Globus pallidus (tissue), 1 donor: ENCODE measurements around the gene POLR3G.
A peak's percentile ranks its signal among the peaks of the same experiment; 100 is the strongest.

ENCODE experiments used
- DNase-seq: peaks from one replicate; pipeline ENCODE4 v3.0.0-alpha.2; 2015; ENCODE audit warnings: low spot score

Gene POLR3G

DNA sequence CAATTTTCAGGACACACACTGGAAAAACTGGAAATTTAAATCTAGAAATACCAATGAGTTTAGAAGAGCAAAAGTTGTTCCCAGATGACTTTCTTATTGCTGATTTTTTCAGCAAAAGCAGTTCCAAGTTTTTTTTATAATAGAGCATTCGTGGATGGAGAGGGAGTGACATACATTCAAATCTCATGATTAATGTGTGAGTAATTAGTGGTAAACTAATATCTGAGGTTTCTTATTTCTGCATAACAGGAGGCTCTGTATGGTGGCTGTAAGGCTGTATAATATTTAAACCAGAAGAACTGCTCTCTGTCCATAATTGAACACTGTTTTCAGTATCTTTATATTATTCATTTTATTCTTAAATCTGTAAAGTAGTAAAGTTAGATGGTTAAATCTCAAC is 28.9 kb downstream of the POLR3G start:
- no peak for DNase-seq

DNA sequence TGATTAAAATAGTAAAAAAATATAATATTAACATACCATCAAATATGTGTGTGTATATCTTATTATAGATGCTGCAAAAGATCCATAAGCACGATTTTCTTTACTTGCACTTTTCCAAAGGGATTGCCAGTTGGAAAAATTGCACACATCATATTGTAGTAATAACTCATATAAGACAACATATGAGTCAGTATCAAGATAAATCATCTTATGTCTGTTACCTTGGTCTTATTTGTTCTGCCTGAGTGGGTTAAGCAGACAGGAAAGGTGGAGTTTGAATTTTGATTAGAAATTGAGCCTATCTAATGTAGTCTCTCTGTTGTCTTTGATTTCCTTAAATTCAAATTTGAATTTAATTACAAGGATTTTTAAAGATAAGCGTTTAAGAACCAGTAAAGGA is 30.1 kb downstream of the POLR3G start:
- DNase-seq, result no peak

DNA sequence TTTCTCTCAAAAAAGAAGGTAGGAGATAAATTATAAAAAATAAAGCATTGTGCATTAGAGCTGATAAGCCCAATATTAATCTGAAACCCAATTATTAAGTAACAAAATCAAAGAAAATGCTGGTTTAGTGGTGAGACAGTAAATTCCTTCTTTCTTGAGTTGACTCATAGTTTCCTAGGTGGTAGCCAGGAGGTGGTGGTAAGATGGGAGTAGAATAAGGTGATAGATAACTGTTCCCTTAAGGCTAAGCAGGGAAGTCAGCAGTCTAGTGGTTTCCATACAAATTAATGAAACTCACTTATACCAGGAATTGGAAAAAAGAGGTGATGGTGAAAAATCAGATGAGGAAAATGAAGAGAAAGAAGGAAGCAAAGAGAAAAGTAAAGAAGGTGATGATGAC is 31.6 kb downstream of the POLR3G start:
- no peak for DNase-seq

DNA sequence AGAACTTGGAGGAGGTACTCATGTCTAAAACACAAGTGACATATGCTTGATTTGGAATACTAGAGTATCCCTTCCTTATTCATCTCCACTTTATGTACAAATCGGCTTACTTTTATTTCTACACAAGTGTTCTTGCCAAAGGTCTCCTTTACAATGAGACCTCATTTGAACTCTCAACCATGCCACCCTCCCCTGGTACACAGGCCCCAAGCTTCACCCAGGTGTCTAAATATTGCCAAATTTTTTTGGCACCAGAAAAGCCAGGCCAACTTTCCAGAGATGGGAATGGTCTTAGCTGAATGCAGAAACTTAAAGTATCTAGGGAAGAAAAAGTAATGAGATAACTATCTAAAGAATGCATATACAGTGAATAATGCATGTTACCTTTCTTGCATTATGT is 35.8 kb downstream of the POLR3G start:
- DNase-seq, result no peak

DNA sequence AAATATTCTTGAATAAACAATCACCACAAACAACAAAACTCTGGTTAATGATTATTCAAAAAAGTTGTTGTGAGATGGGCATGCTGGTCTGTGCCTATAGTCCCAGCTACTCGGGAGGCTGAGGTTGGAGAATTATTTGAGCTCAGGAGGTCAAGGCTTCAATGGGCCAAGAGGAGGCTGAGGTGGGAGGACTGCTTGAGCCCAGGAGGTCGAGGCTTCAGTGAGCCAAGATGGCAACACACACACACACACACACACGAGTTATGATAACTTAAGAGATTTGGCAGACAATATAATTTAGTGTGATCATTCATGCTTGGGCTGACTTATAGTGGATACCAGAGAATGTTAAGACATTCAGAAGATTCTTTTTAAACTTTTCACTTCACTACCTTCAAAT is 39.9 kb downstream of the POLR3G start:
- no peak for DNase-seq

DNA sequence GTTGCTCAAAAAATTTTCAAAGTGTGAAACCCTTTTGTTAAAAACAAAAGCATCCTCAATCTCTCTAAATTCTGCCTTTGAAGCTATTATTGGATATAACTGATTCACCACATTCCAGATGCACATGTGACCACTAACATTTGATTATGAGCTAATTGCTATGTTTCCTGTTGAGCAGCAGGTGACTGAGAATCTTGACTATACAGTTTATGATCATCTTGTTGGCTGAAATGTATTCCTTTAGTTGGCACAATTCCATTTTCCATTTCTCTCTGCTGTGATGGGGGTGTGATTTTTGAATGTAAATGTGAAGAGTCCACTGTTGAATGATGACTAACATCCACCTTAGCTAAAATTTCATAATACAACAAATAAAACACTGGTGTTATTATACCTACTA is 44.0 kb downstream of the POLR3G start:
- no peak for DNase-seq

DNA sequence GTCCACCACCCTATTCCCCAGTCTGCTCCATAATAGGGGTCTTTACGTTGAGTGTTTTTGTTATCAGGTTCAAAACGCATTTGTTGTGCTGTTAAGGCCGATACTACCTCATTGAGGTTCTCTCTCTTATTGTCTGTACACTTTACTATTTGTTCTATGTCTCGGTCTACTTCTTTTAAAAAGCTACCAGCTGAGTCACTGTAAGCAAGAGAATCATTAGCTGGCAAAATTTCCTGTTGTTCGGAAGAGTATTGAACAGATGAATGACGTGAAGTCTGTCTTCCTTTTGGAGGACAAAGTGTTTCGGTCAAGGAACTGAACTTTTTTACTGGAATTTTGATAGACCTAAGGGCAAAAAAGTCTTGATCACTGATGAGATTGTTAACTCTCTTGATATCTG is 44.4 kb downstream of the POLR3G start:
- DNase-seq, result no peak

DNA sequence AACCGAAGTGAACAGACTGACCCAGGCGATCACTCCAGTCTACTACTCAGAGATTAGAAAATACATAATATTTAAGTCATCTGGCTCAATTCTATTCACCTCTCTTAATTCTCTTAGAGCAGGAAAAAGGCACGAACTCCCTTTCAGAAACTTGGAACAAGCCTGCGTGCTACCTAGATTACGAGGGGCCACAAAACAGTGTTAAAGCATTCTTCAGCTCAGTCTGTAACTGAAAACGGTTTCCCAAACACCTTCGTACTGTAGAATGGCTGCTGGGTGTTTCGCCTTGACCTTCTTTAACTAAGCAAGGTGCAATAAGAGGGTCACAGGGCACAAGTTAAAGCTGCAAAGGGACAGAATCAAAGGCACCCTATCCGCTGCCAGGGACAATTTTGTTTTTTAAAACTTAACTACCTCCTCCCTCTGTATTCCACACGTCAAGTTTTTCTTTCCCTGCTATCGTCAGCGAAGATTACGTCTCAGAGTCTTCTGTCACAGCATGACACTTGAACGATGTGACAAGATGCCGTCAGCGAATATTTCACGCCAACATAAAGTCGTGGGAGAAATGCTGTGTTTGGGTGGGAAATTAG is 54.0 kb downstream of the POLR3G start:
- no peak for DNase-seq

DNA sequence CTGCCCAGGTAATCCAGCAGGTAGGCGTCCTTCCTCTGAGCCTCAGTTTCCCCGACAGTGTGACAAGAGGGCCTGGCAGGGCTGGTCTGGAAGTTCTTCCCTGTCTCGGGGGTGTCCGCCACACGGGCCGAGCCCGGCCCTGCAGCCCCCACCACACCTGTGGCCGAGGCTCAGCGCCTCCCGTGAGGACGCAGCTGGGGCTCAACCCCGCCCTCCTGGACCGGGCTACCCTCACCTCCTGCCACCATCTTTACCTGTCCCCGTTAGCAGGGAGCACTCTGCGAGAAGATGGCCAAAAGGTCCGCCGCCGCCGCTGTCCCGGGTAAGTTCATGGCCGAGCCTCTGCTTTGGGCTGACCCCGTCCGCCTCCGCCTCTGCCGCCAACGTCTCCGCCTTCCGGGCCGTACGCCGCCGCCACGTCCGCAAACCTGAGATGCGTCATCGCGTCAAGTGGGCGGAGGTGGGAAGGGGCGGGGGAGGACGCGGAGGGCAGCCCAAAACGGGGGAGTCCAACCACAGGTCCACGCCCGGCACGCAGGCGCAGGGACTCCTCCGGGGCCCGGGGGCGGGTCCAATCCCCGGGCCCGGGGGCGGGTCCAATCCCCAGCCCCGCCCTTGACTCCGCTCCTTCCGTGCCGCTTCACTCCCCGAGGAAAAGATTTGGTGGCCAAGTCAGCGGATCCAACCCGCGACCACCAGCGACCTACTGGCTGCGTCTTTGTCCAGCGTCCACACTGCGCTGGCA is 54.7 kb downstream of the POLR3G start, which contains the start of gene LYSMD3:
LYSMD3 (minus strand) TSS at position 391 of the 745 bp plus-strand sequence. CDS start 4,295 bp downstream, outside the sequence.
- DNase-seq, result peak; percentile 95

DNA sequence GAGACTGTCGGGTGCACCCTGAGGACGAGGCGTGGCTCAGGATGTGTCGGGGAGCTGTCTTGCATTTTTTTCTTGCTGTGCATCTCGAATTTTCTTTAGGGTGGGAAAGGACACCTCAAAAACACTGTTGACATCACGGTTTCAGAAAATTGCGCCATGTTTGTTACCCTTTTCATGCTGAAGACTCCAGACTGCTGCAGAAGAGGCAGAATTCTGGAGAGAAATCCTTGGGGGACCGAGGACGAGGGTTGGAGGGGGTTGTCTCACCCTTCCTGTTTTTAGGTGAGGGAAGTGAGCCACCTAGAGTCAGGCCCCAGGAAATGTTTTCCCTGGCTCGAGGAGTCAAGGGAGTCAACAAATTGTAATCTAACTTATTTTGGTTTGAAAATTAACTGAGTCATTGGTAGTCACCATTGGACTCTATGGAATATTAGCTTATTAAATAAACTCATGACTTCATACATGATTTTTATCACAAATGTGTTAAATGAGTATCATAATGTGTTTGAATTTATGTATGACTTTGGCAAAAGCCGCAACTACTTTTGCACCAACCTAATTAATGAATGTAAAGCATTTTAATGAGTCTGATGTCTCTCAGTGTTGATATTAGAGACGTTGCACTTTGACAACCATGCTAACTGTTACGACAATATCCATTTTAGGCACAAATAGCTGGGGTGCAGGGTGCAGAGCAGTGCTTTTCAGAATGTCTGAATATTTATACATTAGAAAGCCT is 55.4 kb downstream of the POLR3G start:
- DNase-seq, result peak; percentile 85

DNA sequence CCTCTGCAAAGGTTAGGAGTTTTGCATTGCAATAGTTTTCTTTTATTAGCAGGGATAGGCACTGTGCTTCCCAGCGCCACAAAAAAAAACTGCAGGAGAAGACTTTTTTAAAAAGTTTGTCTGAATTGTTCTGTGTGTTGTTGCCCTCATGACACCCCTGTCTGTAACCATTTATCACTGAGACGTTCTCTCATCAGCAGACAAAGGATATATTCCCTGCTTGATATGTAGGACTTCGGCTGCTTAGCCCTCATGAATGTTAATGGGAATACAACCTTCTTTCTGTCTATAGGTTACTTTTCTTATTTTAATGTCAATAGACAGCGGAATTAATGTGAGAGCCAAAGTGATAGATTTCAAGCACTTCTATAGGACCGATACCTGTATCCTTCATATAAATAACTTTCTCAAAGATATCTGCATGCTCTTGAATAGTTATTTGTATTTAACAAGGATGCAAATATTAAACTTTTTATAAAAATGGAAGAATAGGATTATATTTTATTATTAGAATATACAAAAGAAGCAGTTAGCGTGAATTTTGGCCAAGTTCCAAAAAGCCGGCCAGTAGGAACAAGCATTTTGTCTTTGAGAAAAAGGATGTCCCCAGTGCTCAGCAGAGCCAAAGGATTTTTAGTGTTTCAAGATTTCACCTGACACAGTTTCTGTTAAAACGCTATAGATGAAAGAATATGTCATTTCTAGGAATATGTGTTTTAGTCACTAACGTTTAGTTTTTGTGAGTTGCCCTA is 56.2 kb downstream of the POLR3G start:
- DNase-seq, result no peak

DNA sequence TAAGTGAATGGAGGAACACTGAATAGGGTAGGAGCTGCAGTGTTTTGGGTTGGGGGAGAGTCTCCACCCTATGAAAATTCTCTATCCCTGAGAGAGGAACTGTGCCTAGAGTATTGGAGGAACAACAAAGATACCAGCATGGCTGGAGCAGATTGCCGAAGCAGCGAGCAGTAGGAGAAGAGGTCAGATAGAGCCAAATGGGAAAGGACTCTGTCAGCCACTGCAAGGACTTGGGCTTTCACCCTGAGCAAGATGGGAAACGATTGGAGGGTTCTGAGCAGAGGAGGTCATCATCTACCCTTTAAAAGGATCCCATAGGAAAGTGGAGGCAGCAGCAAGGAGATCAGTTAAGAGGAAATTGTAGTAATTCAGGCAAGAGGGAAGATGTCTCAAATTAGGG is 59.1 kb downstream of the POLR3G start:
- DNase-seq, result no peak

DNA sequence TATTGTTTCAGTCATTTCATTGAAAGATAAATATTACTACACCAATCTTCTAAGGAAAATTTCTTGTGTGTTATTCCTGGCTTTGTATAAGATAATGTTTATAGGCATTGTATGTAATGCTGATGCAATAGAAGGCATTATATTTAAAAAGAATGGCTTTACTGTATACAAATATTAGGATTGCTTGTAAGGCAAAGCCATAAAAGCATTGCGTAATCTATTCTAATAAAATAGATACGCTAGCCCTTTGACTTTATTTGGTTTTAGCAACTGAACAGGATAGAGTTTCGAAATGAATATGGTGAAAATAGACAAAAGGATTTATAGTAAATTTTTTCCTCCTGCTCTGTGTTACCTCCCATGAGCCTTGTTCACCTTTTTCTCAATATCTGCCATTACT is 60.3 kb downstream of the POLR3G start:
- no peak for DNase-seq

DNA sequence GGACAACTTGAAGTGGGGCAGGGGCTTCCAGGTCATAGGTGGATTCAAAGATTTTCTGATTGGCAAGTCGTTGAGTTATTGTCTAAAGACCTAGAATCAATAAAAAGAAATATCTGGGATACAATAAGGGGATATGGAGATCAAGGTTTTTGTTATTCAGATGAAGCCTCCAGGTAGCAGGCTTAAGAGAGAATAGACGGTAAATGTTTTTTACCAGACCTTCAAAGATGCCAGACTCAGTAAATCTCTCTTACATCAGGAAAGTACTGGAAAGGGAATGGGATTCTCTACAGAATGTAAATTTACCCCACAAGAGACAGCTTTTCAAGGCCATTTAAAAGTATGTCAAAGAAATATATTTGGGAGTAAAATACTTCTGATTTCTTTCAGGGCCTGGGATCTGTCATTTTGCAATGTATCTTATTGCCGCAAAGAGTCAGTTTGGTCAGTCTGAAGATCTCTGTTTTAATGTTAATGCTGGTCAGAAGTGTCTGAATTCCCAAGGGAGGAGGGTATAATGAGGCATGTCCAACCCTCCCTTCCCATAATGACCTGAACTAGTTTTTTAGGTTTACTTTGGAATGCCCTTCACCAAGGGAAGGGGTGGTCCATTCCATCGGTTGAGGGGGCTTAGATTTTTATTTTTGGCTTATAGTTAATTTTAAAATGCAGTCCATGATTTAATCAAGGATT is 68.3 kb downstream of the POLR3G start:
- no peak for DNase-seq

DNA sequence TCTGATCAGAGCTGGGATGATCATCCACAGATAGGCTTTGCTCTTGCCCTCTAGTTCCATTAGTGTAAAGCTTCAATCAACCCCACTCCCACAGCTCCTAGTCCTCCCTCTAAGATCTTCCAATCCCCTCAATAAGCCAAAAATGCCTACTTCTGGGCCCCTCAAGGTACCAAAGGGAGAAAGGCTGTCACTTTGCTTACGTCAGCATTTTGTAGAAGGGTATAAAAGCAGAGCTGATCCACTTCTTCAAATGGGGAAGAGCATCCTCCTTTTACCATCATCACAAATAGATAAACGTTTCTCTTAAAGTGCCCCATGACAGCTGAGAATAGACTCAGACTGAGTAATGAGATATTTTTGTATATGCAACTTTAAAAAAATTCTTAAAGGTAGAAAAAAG is 70.8 kb downstream of the POLR3G start:
- no peak for DNase-seq

DNA sequence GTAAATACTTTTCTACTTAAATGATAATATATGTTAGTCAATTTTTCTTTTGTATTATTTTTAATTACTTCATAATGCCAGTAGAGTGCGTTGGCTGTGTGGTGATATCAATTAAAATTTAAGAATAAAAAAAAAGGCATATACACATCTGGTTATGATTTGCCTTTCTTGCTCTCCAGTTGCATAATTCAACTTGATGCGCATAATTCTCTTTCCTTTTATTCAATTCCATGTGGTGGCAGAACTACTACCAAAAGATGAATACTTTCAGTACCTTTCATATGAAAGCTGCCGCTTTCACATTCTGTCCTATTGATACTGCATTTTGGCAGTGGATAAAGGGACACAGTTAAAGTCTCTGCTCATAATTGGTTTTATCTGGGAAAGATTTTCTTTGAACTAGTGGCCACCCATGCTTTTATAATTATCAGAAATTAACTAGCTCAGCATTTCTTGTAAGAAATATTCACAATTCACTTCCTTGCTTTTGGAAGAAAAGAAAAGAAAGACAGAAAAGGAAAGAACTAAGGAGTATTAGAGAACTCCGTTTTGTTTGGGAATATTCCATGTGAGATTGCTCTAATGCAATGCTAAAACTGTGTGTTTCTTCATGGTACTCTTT is 71.7 kb downstream of the POLR3G start:
- DNase-seq, result no peak

DNA sequence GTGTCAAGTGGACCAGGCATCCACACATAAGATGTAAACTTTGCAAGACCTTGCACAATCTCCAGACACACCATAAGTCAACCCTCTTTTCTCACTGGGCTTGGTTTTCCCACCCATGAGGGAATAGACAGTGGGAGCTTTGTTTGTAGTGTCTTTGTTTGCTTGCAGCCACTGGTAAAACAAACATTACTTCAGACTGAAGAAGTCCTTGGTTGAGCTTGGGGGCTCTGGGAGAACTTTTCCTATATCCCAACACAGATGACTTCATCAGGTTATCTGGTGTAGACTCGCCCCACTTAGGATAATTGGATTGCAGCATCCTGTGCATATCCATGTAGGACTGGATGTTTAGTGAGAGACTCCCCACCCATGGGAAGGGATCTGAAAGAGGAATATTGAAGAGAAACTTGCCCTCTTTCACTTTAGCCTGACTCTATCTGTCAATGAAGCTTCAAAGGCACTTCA is 72.4 kb downstream of the POLR3G start:
- no peak for DNase-seq

DNA sequence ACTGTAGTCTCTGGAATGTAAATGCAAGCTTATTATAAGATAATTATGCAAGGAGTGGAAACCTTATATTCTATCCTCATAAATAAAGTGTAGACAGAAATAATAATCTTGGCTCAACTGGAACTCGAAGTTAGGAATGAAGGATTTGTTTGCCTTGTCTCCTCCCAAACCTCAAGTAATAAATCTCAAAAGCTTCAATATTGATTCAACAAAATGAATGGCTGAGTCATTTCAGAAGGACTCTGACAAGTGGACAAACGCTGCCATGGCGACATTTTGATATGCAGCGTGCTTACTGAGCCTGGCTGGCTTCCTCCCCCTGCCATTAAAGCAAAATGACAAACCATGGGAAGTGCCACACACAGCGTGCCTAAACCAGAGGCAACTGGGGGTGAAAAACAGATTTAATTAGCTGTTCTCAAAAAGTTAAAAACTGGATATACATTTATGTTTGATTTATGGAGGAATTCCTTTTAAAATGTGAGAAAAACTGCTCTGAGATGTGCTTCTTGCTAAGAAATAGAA is 73.5 kb downstream of the POLR3G start:
- no peak for DNase-seq

DNA sequence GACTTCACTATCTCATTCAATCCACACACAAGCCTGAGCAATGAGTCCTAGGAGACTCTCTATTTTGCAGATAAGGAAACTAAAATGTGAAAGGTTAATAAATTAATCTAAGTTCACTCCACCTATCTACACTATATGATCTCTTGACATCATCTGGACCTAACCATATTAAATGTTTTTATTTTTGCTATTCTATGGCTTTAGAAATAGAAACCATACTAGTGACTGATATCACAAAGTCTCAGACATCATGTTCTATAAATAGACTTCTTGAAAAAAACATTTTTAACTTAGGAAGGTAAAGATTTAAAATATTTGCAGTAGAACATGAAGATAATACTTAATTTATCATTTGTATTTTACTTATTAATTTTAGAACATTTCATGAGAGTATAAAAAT is 74.6 kb downstream of the POLR3G start:
- no peak for DNase-seq

DNA sequence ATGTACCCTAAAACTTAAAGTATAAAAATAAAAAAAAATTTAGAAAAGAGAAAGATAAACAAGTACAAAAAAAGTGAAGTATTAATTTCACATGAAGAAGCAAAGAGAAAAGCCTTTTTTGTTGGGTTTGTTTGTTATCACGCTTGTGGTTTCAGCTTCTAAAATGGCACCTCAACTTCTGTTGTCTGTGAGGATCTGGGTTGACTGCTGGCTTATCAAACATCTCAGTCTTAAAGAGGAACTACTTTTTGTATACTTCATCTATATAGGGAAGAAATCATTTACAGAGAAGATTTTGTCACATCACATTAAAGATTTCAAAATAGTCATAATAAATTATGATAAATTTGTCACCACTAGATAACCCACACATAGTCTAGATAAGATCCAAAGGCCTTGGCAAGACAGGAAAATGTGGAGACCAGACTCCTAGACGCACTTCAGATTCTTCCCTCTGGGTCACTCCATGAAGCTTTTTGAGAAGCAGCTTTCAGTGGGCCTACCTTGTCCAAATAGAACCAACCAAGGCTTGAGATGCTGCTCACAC is 75.1 kb downstream of the POLR3G start:
- no peak for DNase-seq

DNA sequence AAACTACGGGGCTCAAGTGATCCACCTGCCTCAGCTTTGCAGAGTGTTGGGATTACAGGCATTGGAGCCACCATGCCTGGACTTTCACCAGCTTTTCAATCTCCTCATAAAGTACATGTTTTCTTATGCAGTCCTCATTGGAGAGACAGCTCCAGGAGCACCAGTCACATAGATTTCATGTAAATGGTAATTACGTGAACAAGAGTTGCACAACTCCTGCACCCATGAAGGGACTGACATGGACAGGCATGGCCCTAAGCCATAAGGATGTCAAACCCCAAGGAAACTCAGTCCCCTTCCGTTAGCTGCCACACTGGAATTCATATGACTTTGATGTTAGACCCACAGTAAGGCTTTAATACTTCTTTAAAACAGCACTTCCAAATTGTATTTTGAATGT is 76.3 kb downstream of the POLR3G start:
- no peak for DNase-seq
